ENCODE results near the gene PDGFB.

The PDGFB gene

DNA sequence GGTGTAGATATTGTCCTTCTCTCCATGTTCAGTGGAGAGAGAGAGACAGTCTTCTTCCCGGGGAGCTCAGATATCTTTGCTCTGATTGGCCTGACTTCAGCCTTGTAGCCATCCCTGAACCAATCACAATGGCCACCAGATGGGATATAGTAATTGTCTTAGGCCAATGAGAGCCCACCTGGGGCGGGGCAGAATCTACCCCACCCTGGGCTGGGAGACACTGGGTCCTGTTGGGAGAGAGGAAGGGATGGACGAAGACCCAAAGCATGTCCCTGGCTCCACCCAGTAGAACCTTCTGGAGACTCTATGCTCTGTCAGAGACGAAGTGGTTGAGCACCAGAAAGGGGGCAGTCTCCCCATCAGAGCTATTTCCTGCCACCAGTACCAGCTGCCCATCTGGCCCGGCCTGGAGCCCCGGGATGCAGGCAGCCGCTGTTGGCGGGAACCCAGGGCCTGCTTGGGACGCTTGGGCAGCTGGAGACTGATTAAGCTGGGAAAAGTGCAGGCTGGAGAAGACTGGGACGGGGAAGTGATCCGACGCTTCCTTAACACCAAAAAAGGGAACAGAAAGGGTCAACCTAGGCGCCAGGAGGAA is 60.7 kb downstream of the PDGFB start:
- DNase-seq: no peak
- Histone ChIP-seq H3K4me3 (ENCODE audit: low read length) (no peak overlapping the region), H3K9ac (ENCODE audit: low read length) (no peak overlapping the region), H3K4me2 (ENCODE audit: low read depth, low read length) (no peak overlapping the region), H3K4me1 (ENCODE audit: low read length) (no peaks in the 10 kb centered on the region), H3K27me3 (replicated peaks; ENCODE audit: insufficient read depth, low read length) (no peaks in the 10 kb centered on the region), H3K9me3 (replicated peaks; ENCODE audit: insufficient read depth, low read length) (no peaks in the 10 kb centered on the region), H3K36me3 (replicated peaks; ENCODE audit: insufficient read depth, low read length) (no peaks in the 10 kb centered on the region), H3K79me2 (ENCODE audit: low read length) (no peaks in the 10 kb centered on the region), H2AFZ (ENCODE audit: low read length) (no peak overlapping the region), H3K9me2 (replicated peaks; ENCODE audit: insufficient read depth, low read length) (no peaks in the 10 kb centered on the region), H3F3A (ENCODE audit: insufficient read depth, low read length) (no peaks in the 10 kb centered on the region), H3K27ac (ENCODE audit: low read length) (no peak overlapping the region), H4K20me1 (ENCODE audit: insufficient read depth, low read length) (no peaks in the 10 kb centered on the region)
- TF ChIP-seq, protein P1, sequence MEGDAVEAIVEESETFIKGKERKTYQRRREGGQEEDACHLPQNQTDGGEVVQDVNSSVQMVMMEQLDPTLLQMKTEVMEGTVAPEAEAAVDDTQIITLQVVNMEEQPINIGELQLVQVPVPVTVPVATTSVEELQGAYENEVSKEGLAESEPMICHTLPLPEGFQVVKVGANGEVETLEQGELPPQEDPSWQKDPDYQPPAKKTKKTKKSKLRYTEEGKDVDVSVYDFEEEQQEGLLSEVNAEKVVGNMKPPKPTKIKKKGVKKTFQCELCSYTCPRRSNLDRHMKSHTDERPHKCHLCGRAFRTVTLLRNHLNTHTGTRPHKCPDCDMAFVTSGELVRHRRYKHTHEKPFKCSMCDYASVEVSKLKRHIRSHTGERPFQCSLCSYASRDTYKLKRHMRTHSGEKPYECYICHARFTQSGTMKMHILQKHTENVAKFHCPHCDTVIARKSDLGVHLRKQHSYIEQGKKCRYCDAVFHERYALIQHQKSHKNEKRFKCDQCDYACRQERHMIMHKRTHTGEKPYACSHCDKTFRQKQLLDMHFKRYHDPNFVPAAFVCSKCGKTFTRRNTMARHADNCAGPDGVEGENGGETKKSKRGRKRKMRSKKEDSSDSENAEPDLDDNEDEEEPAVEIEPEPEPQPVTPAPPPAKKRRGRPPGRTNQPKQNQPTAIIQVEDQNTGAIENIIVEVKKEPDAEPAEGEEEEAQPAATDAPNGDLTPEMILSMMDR (IDR thresholded peaks at IDR 0.05; ENCODE audit: low read length): no peak
- TF ChIP-seq EZH2 (optimal IDR thresholded peaks at IDR 0.05; ENCODE audit: low read depth, low read length) (no peak), EZH2phosphoT487 (IDR thresholded peaks at IDR 0.05; ENCODE audit: low read length) (no peak)

DNA sequence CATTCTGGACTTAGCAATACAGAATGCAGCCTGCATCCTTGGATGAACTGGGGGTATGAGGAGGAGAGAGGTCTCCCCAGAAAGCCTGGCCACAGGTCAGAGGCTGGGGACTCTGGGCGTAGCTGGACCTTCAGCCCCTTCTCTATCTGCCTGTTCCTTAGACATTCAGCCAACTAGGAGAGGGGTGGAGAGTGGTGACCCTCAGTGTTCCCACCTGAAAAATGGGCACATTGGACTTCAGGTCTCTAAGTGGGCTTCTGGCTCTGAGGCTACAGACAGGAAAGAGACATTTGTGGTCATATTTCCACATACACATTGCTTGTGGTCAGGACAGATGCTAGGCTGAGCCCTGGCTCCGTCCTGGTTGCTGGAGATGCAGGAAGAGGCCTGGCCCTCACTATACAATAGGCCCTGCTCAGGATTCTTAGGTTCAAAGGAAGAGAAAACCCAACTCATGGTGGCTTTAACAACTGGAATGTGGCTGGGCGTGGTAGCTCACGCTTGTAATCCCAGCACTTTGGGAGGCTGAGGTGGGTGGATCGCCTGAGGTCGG is 62.2 kb downstream of the PDGFB start:
- no peak for TF ChIP-seq EZH2 (optimal IDR thresholded peaks at IDR 0.05; ENCODE audit: low read depth, low read length)
- TF ChIP-seq EZH2phosphoT487 (IDR thresholded peaks at IDR 0.05; ENCODE audit: low read length): no peak
- TF ChIP-seq, protein P1 (IDR thresholded peaks at IDR 0.05; ENCODE audit: low read length): no peak
- Histone ChIP-seq H3K4me2 (ENCODE audit: low read depth, low read length) (no peak overlapping the region), H3K27me3 (replicated peaks; ENCODE audit: insufficient read depth, low read length) (no peaks in the 10 kb centered on the region), H3K4me3 (ENCODE audit: low read length) (no peak overlapping the region), H2AFZ (ENCODE audit: low read length) (no peak overlapping the region), H3K9me2 (replicated peaks; ENCODE audit: insufficient read depth, low read length) (no peaks in the 10 kb centered on the region), H4K20me1 (ENCODE audit: insufficient read depth, low read length) (no peaks in the 10 kb centered on the region), H3K36me3 (replicated peaks; ENCODE audit: insufficient read depth, low read length) (no peaks in the 10 kb centered on the region), H3K27ac (ENCODE audit: low read length) (no peak overlapping the region), H3K9me3 (replicated peaks; ENCODE audit: insufficient read depth, low read length) (no peaks in the 10 kb centered on the region), H3F3A (ENCODE audit: insufficient read depth, low read length) (no peaks in the 10 kb centered on the region), H3K9ac (ENCODE audit: low read length) (no peak overlapping the region), H3K79me2 (ENCODE audit: low read length) (no peaks in the 10 kb centered on the region), H3K4me1 (ENCODE audit: low read length) (no peaks in the 10 kb centered on the region)
- DNase-seq: no peak

DNA sequence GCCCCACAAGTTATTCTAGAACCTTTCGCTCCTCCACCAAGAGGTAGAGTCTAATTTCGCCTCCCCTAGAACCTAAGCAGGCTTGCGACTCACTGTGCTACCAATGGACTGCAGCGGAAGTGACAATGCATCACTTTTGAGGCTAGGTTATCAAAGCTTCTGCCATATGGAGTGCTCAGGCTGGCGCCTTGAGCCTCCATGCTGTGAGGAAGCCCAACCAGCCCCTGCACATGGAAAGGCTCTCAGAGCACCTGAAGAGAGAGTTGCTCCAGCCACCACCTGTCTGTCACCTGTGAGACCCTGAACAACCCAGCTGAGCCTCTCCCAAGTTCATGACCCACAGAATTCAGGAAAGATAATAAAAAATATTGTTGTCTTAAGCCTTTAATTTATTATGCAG is 63.0 kb downstream of the PDGFB start:
- Histone ChIP-seq H3K79me2 (ENCODE audit: low read length) (no peaks in the 10 kb centered on the region), H3K9me2 (replicated peaks; ENCODE audit: insufficient read depth, low read length) (no peaks in the 10 kb centered on the region), H3K9ac (ENCODE audit: low read length) (no peak overlapping the region), H3K27me3 (replicated peaks; ENCODE audit: insufficient read depth, low read length) (no peaks in the 10 kb centered on the region), H3K36me3 (replicated peaks; ENCODE audit: insufficient read depth, low read length) (no peaks in the 10 kb centered on the region), H2AFZ (ENCODE audit: low read length) (no peak overlapping the region), H3K27ac (ENCODE audit: low read length) (no peak overlapping the region), H3K9me3 (replicated peaks; ENCODE audit: insufficient read depth, low read length) (no peaks in the 10 kb centered on the region), H3F3A (ENCODE audit: insufficient read depth, low read length) (no peaks in the 10 kb centered on the region), H3K4me2 (ENCODE audit: low read depth, low read length) (no peak overlapping the region), H3K4me1 (ENCODE audit: low read length) (no peaks in the 10 kb centered on the region), H4K20me1 (ENCODE audit: insufficient read depth, low read length) (no peaks in the 10 kb centered on the region), H3K4me3 (ENCODE audit: low read length) (no peak overlapping the region)
- TF ChIP-seq EZH2 (optimal IDR thresholded peaks at IDR 0.05; ENCODE audit: low read depth, low read length): no peak
- TF ChIP-seq EZH2phosphoT487 (IDR thresholded peaks at IDR 0.05; ENCODE audit: low read length): no peak
- TF ChIP-seq, protein P1 (IDR thresholded peaks at IDR 0.05; ENCODE audit: low read length): no peak
- DNase-seq: no peak

All from MM.1S (cell line).